ENCODE data around the gene SDC4.

The SDC4 gene

DNA sequence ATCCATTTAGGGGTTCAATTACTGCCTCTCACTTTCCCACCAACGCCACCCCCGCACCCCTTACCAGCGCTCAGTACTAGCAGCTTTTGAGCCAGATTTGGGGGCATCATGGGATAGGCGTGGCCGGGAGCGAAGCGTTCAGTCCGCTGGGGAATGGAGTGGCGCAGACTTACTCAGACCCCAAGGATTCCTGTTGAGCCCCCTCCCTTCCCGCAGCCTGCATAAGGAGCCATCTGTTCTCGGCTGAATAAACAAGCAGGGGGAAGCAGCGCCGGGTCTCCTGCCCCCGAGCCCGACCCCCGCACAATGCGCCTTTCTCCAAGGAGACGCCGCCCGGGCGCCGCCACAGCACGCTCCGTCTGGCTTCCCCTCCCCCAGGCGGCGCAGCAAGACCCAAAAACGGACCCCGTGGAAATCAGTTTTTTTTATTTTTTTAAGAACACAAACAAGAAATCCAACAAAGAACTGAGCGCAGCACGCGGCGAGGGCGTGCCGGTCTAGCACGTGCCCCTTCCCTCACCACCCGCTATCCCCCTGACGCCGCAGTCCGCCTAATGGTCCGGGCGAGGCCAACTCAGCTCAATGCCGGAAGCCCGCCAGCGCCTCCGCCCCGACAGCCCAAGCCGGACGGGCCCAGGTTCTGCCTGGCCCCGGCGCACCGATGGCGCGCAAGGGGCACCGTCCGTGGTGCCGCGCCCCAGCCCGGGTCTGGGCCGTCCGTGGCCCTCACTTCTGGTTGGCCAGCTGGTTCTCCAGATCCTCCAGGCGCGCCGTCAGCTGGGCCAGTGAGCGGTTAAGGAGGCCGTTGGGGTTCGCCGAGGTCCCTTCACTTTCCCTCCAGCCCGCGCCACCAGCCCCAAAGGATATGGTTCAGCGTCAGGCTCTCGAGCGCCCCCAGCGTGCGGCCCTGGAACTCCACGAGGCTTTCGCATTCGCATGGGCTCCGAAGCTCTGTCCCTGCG is 54.9 kb downstream of the SDC4 start:
- DNase-seq = peak; percentile 77

DNA sequence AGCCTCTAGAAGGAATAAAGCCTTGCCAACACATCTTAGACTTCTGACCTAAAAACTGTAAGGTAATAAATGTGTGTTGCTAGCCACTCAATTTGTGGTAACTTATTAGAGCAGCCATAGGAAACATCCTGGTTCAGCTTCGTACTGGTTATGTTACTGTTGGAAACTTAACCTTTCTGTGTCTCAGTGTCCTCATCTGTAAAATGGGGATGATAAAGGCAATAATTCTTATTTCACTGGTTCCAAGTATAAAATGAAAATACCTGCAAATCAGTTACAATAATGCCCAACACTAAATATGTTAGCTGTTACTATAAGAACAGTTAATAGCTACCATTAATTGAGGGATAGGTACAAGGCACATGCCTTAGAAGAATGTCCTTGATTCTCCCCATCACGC is 55.9 kb downstream of the SDC4 start:
- DNase-seq = no peak

DNA sequence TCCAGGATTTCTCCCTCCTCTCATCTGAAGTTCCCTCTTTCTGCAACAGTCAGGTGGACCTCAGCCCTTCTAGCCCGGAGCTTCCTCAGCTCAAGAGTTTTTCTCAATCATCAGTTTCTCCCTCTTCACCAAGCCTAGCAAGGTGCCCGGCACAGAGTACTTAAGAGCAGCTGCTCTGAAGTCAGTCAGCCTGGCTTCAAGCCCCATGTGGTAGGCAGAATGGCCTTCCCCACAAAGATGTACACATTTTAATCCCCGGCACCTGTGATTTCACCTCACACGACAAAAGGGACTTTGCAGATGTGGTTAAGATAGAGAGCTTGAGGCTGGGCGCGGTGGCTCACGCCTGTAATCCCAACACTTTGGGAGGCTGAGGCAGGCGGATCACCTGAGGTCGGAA is 56.7 kb downstream of the SDC4 start:
- no peak for DNase-seq

DNA sequence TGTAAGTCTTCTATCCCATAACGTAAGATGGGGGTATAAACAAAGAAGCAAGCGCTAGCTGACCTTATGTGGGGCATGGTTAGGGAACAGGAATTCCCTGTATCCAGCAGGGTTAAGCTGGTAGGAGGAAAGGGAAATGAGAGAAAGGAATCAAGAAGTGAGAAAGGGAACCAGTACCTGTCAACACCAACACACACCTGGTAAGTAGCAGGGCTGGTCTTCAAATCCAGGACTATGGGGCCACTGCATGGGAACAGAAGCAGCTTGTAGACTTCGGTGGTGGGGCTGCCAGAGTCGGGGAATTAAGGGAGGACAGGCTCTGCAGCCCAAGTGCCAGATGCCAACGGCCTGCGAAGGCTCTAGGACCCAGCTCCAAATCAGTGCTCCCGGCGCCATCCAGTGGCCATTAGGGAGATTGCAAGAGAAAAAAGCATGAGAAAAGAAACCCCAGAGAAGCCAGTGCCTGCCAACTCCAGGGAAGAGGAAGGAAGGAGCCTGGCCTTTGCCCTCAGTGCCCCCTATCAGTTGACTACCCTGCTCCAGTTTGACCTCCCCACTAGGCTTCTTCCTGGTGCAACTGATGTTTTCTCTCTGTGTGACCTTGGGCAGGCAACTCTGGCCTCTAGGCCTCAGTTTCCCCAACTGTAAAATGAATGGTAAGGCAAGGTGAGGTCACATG is 57.4 kb downstream of the SDC4 start:
- peak; percentile 74 for DNase-seq

DNA sequence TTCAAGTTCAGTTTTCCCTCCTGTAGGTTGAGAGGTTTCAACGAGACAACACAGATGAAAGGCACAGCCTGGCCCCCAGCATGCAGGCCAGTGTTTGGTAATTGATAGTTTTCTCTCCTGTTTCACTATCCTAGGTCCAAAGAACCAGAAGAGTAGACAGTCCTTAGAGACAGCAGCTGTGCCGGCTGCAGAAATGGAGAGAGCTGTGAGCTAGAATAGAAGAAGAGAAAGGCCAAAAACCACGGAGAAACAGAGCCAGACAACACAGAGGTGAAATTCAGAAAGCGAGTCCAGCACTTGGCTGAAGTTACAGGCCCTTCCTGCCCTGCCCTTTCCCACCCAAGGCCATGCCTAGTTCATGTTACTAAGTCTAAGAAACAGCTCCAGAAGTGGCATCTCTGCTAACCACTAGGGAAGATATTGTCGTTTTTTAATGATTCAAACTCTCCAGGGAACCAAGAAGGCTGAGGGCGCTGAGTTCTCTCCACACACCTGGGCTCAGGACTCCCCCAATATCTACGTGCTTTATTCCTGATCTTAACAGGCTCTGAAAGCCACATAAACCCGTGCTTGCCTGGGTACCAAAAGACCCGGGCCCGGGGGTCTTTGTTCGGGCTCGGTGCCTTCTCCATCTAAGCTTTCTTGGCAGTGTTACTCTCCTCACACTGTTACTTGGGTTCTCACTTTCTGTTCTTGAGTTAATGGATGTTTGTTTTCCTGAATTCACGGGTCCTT is 58.1 kb downstream of the SDC4 start:
- DNase-seq = no peak

DNA sequence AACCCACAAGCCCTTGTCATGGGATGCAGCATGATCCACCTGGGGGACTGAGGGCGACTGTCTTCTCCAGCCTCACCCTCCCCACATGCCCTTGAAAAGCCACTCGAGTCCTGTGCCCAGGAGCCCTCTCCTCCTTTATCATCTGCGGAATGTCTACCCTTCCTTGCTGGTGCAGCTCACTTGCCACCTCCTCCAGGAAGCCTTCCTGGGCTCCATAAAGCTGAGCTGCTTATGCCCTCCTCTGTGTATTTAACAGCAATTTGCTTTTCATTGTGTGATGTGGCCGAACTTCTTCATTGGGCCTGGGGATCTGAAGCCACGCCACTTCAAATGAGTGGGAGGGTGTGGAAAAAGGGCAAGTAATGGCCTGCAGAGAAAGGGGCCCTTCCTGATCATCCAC is 59.4 kb downstream of the SDC4 start:
- no peak for DNase-seq

DNA sequence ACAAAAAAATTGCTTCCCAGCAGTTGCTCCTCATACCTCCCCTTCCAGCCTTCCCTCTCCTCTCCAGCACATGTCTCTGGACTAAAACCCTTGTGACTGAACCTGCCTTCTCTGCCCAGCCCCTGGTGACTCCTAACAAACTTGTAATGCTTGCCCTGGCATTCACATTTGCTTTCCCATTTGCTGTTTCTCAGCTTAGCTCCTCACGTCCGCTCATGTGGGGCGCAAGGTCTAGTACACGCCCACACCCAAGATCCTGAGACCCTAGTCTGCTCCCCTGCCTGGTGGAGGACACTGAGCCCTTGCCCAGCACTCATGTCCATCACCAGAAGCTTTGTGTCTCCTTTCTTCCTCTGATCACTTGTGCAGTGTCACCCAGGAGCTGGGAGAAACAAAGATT is 59.8 kb downstream of the SDC4 start:
- DNase-seq = no peak

DNA sequence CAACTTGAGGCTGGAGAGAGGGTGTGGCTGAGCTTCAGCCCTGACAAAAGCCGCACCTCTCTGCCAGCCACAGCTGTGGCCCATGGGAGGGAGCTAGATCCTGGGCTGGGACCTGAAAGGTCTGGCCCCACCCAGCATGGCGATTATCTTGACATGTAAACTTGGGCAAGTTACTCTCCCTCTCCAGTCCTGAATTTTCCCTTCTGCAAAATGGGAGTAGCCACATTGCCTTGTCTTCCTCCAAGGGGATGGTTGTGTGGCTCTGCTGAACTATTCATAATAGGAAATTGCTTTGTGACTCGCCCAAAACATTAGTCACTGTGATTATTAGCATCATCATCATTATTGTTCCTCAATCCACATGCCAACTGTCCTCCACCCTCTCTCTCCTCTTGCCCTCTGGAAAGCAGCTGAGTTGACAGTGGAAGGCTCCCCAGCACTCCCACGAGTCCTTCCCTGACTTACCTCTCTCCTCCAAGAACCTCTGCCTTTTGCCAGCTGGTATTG is 64.6 kb downstream of the SDC4 start:
- DNase-seq = no peak

DNA sequence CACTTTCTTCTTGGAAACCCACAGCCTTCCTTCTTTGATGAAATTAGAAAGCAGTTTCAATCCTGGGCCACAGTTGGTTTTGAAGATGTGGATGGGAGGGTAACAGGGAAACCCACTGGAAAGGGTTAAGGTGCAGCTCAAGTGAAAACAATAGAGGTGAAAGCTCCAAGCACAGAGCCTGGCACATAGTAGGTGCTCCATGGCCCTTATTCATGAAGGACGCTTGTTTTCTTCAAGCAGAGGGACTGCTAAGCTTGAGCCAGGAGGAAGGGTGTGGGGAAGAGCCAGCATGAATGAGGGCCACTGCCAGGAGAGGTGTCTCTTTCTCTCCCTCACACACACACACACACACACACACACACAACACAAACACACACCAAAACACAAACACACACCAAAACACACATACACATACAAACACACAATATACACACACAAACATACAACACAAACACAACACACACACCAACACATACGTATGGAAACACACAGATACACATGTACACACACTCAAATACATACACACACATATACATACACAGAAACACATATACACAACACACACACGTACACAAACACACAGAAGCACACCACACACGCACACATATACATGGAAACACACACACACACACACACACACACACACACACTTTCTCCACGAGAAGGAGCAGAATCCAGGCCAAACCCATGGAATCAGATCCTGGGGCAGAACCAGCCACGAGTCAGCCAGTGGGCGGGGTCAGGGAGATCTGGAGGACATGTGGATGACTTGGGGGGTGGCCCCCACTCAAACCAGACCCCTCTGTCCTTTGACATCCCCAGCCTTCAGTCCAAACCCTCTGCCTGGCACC is 65.3 kb downstream of the SDC4 start:
- DNase-seq = no peak

DNA sequence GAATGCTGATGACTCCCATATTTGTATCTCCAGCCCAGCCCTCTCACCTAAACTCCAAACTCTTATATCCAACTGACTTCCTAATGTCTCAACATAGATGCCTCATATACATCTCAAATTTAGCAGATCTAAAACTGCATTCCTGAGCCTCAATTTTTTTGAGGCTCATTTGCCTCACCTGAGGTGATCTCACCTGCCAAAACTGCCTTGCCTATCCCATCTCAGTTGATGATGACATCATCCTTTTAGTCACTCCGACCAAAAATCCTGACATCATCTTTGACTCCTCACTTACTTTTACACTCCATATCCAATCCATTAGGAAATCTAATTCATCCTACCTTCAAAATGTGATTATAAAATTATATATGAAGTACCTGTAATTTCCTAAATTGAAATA is 68.2 kb downstream of the SDC4 start:
- DNase-seq = no peak

DNA sequence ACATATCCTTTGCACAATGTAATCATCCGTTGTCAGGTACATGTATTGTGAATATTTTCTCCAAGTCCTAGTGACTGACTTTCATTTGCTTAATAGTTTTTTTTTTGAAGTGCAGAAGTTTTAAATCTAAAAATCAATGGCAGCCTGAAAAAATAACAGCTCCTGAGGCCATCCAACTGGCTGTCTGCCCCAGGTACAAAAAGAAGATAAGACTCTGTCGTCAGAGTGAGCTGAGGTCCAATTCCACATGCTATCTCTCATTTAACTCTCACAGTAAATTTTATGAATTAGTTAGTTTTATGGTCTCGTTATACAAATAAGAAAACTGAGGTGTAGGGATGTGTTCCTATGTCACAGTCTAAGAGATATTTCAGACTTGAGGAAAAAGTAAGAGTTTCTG is 72.9 kb downstream of the SDC4 start:
- DNase-seq = no peak

Data from CD4-positive, alpha-beta T cell treated with Interleukin-10 for 1 hour (primary cell).